GM21515 (cell line): ENCODE results near the gene RAD18.
A peak's percentile ranks its signal among the peaks of the same experiment; 100 is the strongest.

Experiments used
- ATAC-seq: cut with Tn5 transposase; IDR thresholded peaks from one replicate; pipeline ENCODE4 v1.9.1; 2021; ENCODE audit not compliant: unreplicated experiment

RAD18 gene

DNA sequence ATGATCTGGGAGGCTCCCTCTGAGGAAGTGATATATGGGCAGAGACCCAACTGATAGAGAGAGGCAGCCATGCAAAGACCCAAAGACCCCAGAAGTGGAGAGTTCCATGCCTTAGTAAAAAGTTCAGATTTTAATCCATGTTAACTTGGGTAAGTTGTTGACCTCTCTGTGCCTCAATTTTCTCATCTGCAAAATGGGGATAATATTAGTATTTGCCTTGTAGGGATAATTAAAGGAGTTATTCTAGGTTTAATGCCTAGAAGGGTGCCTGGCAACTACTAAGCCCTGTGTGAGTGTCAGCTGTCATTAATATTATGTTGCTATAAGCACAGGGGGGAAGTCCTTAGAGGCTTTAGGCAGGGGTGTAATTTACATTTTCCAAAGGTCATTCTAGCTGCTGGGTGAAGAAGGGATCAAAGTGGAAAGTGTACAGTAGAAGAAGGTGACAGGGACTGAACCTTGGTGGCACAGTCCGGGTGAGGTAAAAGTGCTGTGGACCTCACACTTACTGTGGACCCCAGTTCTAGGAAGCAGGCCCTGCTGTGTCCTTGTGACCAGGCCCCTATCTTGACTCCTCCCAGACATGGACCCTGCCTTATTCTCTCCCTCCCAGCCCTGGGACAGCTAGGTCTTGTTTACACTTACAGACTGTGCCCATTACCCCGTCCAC lies 3.0 kb upstream of the RAD18 start:
- no peak for ATAC-seq

DNA sequence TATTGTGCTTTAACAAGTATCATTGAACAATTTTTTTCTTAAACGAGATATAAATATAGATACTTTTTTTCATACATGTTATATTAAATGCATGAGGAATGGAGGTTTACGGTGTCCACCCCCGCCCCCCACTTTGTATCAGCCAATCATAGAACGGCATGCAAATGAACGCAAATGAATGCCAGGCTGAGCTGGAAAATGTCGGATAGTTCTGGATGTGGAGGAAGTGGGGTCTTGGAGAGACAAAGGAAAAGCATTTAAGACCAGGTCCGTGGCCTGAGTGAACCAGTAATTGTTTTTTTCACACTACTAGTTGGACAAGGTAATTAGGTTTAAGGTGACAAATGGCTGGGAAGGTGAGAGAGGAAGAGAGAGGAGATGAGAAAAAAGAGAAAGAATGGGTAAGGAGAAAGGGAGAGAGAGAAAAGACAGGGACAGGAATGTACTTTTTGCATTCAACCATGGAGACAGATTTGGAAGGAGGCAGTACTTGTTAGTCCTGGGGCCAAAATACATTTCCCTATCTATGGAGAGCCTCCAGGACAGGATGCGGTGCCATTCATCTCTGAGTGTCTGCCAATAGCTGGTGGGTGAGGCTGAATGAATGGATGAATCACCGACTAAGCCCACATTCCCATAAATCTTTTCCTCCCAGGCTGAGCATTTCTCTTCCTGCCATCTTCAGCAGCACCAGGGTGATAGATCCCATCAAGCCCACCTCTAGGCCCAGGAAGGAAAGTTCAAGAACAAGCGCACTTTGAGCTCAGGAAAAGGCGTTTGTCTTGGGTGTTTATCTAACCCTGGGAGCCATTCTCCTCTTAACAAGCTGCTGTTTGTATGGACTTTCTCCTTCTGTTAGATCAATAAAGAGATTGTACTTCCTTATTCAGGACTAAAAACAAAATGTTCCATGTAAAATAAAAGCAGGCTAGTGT lies 1.4 kb upstream of the RAD18 start:
- no peak for ATAC-seq

DNA sequence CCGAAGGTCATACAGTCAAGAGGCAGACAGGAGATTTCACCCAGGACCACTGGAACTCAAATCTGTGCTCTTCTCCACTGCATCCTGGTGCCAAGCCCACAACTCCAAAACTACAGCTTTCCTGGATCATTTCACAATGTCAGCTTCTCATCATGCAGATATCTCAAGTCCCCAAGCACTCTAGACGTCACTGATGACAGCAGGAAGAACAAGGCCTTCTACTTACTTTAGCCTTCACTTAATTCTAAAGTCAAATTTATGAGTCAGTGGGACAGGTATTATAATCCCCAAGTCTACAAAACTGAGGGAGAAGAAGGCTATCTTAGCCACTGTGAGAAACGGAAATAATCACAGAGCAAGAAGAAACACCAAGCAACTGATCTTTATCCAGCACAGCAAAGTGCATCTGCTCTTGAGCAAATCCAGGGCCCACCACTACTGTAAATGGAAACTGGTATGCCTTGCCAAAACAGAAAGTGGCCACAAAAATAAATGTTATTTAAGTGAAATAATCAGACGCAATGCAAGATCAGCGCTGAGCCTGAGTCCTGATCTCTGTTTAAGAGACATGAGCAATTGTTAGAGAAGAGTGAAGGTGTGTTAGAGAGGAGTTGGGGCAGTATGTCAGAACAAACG lies 928 bp downstream of the RAD18 start:
- peak; percentile 1 for ATAC-seq

DNA sequence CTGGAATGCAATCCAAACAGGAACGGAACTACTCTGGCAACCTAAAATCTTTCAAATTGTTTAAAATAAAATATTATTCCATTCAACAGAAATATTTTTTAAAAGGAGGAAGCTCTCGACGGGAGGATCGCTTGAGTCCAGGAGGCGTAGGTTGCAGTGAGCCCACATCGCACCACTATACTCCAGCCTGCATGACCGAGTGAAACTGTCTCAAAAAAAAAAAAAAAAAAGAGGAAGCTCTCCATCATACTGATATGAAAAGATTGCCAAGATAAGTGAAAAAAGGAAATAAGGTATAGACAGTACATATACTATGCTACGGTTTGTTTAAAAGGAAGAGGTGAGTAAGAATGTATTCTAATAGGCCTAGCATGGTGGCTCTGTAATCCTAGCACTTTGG lies 3.6 kb downstream of the RAD18 start:
- ATAC-seq = no peak

DNA sequence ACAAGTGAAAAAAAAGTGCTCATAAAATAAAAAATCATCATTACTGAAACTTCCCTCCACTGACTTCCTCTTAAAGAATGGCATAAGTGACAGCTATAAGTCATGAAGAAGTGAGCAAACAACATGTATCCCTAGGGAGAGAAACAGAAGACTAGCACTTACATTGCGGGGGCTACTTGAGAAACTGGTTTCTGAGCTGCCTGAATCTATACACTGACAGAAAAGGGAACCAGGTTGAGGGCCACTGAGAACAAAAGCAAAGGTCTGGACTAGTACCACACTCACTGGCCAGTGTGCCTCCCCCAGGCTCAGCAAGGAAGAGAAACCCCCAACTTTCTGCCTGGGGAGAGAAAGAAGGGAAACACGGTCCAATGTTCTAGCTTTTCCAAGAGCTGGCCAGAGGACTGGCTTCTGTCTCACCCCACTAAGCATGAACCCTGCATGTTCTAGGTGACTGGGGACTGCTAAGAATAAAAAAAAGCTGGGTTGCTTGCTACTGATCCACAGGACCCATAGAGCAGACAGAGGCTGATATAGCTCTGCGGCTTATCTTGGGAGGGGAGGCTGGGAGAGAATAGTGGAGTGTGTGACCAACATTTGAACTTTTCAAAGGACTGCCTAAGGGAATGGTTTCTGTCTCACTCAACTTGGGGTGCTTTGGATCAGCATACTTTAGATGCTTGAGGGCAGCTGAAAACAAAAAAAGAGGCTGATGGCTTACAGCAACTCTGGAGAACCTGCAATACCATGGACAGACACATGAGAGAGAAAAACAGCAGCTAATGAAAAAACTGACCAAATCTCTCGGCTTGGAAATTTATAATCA lies 8.1 kb downstream of the RAD18 start:
- ATAC-seq = peak; percentile 81

DNA sequence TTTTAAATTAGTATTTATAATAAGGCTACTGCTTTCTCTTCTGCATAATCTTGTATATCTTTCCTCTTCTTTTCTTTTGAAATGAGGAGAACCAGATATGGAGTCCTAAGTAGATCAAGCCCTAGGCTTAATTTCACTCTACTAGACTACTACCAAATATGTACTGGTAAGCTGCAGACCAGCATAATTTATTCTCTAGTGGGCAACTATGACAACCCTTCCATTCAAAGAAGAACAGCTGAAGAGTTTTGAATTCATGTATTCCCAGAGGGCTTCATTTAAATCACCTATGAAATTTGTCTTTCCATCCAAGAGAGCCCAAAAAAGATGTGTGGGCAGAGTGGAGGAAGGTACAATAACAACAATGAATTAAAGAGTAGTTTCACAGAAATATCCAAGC lies 10.0 kb downstream of the RAD18 start:
- no peak for ATAC-seq

DNA sequence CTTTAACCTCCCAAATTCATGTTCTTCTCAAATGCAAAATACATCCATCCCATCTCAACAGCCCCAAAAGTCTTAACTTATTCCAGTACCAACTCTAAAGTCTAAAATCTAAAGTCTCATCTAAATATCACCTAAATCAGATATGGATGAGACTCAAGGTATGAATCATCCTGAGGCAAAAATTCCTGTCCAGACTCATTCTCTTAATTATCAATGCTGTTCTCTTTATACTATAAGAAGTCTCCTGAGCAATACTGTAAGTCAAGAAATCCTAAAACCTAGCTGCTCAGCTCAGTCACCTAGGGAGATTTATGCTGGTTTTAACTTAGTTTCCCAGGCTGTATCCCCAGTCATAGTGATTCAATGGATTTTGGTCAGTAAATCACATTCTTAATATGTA lies 11.1 kb downstream of the RAD18 start:
- no peak for ATAC-seq

DNA sequence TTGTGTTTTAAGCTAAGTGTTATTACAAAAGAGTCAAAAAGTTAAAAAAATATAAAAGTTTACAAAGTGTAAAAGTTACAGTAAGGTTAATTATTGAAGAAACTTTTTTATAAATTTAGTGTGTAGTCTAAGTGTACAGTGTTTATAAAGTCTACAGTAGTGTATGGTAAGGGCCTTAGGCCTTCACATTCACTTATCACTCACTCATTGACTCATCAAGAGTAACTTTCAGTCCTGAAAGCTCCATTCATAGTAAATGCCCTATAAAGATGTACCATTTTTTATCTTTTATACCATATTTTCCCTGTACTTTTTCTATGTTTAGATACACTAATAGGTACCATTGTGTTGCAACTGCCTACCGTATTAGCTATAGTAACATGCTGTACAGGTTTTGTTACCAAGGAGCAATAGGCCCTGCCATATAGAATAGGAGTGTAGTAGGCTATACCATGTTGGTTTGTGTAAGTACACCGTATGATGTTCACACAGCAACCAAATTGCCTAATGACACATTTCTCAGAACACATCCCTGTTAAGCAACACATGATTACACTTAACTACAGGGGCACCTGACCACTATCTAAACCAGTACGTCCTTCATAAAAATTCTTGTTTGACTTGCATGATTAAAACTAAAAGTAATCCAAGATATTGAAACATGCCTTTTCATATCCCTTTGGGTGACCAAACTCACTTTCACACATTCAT lies 17.2 kb downstream of the RAD18 start:
- no peak for ATAC-seq

DNA sequence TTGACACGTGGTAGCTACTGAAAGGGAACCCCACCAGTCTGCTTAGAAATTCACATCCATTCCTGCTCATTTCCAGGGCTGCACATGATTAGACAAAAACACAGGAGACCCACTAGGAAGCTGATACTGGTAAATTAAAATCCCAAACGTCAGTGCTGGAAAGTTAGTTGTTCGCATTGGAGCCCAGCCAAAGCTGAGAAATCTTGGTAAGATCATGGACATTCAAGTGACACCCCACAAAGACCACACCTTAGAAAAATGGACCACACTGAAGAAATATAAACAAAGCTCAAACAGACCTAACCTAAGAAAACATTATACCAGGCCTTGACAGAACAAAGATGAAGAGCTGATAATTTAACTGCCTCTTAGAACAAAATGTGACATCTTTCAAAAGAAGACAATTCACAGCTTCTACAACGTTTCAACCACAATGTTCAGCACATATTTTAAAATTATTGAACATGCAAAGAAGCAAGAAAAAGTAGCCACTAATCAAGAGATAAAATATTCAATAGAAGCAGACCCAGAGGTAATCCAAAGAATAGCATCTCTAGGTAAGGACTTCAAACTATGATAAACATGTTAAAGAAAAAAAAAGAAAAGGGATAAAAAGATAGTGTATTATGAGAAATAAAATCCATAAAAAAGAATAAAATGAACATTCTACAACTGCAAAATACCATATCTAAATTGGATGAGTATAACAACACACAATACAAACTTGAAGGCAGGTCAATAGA lies 20.4 kb downstream of the RAD18 start:
- ATAC-seq = no peak

DNA sequence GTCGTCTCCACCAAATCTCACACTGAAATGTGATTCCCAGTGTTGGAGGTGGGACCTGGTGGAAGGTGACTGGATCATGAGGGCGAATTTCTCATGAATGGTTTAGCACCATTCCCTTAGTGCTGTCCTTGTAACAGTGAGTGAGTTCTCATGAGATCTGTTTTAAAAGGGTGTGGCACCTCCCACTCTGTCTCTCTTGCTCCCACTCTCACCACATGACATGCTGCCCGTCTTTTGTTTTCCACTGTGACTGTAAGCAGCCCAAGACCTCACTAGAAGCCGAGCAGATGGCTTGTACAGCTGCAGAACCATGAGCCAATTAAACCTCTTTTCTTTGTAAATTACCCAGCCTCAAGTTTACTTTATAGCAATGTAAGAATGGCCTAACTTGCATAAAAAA lies 21.2 kb downstream of the RAD18 start:
- ATAC-seq = no peak

DNA sequence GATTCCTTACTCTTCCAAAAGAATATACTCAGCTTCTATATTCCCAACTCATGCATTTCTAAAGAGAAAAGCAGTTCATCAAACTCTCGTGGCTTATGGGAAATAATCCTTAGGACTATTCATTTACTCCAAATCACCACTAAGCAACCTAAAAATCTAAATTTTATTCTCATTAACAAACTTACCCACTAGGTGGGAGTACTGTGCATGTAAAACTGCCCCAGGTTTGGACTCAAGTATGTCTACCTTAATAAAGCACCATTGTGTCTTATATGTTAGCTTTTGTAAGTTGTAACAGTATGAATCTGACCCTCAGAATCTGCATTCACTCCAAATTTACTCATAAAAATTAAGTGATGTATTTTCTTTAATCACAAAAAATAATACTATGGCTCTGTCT lies 25.3 kb downstream of the RAD18 start:
- no peak for ATAC-seq

DNA sequence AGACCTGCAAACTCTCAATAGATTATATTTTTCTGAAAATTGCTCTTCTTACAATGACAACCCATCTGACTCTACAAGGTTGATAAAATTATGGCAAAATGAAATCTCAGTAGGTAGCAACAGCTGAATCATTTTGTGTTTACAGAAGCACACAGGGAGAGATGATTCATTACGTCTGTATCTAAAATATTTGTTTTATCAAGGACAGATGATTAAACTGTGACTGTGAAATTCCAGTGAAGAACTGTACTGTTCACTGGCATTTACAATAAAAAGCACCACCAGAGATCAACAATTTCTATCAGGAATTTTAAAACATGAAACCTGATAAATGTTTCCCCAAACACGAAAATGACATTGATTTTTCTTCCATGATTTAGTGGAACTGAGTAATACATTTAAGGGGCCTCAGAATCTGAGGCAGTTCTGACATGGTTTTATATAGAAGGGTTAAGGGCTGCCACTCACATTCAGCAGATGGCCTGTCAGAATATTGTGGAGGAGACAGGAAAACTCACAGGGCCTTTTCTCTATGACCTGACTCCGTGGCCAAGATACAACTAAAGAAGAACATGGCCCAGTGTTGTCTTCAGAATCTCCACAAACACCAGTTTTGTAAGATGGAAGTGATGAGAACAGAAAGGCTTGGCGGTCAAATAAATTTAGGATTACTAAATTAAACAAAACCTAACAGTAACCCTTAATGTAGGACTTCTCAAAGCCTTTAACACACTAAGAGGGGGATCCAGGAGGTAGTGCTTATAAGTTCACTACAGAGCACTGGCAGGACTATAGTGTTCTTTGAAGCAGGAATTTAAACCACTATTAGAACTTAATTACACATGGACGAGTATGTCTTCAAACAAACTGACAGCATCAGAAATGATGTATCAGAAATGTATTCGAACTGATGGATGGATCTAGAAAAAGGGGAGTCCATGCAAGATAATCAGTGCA lies 25.9 kb downstream of the RAD18 start:
- ATAC-seq = no peak

DNA sequence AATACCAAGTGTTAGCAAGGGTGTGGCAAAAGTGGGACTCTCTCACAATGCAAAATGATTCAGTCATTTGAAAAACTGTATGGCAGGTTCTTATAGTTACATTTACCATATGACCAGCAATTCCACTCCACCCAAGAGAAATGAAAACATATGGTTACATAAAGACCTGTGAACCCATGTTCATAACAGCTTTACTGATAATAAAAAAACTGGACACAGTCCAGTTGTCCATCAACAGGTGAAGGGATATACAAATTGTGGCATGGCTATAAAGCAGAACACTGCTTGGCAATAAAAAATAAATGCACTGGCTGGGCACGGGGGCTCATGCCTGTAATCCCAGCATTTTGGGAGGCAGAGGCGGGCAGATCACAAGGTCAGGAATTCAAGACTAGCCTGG lies 30.8 kb downstream of the RAD18 start:
- ATAC-seq = no peak

DNA sequence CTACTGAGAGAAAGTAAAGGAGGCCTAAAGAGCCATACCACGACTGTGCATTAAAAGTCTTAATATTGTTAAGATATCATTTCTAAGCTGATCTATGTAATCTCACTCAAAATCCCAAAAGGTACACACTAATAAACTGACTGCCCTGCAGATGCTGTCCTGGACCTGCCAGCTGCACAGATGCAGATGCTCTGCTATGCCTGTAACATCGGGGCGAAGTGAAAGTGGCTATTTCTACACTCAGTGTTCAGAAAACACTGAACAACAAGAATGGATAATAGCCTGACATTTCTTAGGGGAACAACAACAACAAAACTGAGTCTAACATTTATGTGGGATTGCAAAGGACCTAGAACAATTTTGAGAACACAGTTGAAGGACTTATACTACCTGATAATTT lies 31.9 kb downstream of the RAD18 start:
- no peak for ATAC-seq

DNA sequence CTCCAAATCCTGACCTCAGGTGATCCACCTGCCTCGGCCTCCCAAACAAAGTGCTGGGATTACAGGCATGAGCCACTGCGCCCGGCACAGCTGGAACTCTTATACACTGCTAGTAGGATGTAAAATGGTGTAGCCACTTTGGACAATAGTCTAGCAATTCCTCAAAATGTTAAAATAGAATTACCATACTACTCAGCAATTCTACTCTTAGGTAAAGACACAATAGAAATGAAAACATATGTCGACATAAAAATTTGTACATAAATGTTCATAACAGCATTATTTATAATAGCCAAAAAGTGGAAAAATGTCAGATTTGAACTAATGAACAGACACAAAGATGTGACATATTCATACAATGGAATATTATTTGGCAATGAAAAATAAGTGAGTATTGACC lies 33.4 kb downstream of the RAD18 start:
- ATAC-seq = no peak

DNA sequence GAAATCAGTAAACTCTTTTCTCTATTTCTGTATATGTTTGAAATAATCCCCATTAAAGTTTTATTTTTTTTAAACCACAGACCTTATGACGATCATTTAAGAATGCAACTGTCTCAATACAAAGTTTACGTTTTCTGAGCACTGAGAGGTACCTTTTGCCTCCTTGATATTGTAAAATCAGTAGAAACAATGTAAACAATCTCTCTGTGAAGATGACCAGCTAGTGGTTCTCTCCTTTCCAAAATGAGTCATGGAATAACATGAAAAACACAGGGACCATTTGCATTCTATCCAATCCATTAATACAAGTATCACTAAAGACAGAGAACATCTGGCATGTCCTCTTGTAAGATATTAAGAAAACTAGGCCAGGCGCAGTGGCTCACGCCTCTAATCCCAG lies 48.8 kb downstream of the RAD18 start:
- ATAC-seq = no peak

DNA sequence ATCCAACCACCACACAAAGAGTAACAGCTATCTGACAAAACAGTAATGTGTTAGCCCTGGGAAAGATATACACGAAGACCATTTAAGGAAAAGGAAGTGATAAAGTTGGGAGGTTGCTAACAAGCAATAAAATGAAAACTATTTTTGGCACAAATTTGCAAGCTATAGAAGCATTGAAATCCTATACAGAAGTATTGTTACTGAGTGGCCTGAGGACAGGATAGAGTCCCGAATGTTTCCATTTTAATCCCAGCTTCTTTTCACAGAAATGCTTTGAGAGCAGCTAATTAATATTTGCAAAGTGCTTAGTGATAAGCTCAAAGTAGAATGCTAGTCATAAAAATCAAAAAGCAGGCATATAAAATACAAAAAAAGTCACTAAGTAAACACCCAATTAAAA lies 51.5 kb downstream of the RAD18 start:
- no peak for ATAC-seq

DNA sequence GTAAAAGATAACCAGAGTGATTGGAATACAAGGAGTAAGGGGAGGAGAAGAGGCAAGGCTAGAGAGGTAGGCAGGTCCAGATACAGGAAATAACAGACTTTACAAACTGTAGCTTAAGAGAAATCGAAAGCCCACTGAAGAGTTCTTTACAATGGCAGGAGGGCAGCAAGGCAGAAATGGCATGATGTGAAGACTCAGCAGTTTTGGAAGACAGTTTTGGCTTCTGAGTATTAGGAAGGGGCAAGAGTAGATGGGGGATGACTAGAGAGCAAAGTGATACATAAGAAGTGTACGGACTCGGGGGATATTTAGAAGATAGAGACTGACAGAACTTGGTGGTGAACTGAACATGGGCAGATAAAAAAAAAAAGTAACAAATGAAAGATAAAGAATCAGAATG lies 54.1 kb downstream of the RAD18 start:
- no peak for ATAC-seq

DNA sequence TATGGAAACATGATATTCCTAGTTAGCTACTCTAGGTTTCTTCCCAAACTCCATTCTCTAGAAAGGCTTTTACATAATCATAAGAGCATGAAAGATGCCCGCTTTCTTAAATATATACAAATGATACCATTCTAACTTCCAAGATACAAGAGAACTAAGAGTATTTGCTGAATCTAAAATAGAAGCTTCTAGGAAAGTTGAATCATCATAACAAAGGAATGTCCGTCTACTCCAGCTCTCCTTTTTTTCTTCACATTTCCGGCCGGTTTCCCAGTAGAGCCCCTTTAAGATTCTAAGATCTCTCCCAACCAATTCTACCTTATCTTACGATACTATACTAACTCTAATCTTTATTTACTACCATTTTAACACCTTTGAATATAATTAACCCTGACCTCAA lies 60.1 kb downstream of the RAD18 start:
- no peak for ATAC-seq
